MM.1S (cell line): ENCODE data around the gene CLDN8.

Experiments used
- CTCF ChIP-seq: fragments of 300-600 bp; sonication (generic); IDR thresholded peaks from 2 replicates; pipeline ENCODE4 v1.5.1; 2016; ENCODE audit warnings: antibody characterized with exemption, low read length, mixed read lengths
- EZH2 ChIP-seq: fragments of 300-600 bp; sonication (generic); optimal IDR thresholded peaks from 2 replicates; pipeline ENCODE3; 2017; ENCODE audit warnings: low read depth, mild to moderate bottlenecking, antibody characterized with exemption, low read length, mixed read lengths

- TF ChIP-seq CTCF (peak; percentile 77), EZH2 (no peak)
Measured at GRCh38 chr21:30194701-30195299, 21.1 kb downstream of the CLDN8 start.
